Activated CD4-positive, alpha-beta T cell treated with anti-CD3 and anti-CD28 coated beads, Interleukin-2, amount 50 U/mL, for 1 hour (primary cell): ENCODE measurements around the gene SRGAP2B.
"Not testable (repeated sequence)": the region's sequence is repeated elsewhere in the genome, so short reads cannot be mapped to it uniquely, and the experiment has no call there.

Experiments
- DNase-seq: peaks from one replicate; pipeline ENCODE4 v3.0.0-alpha.2; 2020

Gene SRGAP2B

GRCh38 chr1:144940054-144940453, 155.1 kb downstream of the SRGAP2B start:
- DNase-seq = not testable (repeated sequence)

GRCh38 chr1:144938627-144939026, 156.5 kb downstream of the SRGAP2B start:
- DNase-seq = not testable (repeated sequence)

- not testable (repeated sequence) for DNase-seq
These were observed 158.9 kb downstream of the SRGAP2B start for GRCh38 chr1:144936186-144936732.

- DNase-seq = not testable (repeated sequence)
These were observed 159.8 kb downstream of the SRGAP2B start for GRCh38 chr1:144935310-144935709.

- DNase-seq = not testable (repeated sequence)
These were observed 162.1 kb downstream of the SRGAP2B start for GRCh38 chr1:144933014-144933413.

- not testable (repeated sequence) for DNase-seq
These were observed 163.0 kb downstream of the SRGAP2B start for GRCh38 chr1:144932153-144932552.

GRCh38 chr1:144931553-144931952, 163.6 kb downstream of the SRGAP2B start:
- not testable (repeated sequence) for DNase-seq

- DNase-seq = not testable (repeated sequence)
These were observed 164.9 kb downstream of the SRGAP2B start for GRCh38 chr1:144930085-144930777.

- DNase-seq = not testable (repeated sequence)
These were observed 167.8 kb downstream of the SRGAP2B start for GRCh38 chr1:144927292-144927691.

GRCh38 chr1:144923640-144924039, 171.5 kb downstream of the SRGAP2B start:
- DNase-seq = not testable (repeated sequence)

GRCh38 chr1:144922785-144923184, 172.3 kb downstream of the SRGAP2B start:
- not testable (repeated sequence) for DNase-seq

GRCh38 chr1:144919106-144919505, 176.0 kb downstream of the SRGAP2B start:
- not testable (repeated sequence) for DNase-seq

GRCh38 chr1:144918027-144918603, 177.0 kb downstream of the SRGAP2B start:
- DNase-seq = not testable (repeated sequence)

GRCh38 chr1:144917154-144918026, 177.7 kb downstream of the SRGAP2B start:
- not testable (repeated sequence) for DNase-seq

GRCh38 chr1:144913977-144914734, 181.0 kb downstream of the SRGAP2B start:
- DNase-seq = not testable (repeated sequence)

GRCh38 chr1:144913458-144913857, 181.7 kb downstream of the SRGAP2B start:
- DNase-seq = not testable (repeated sequence)

- not testable (repeated sequence) for DNase-seq
These were observed 184.4 kb downstream of the SRGAP2B start for GRCh38 chr1:144910729-144911128.

- DNase-seq = not testable (repeated sequence)
These were observed 194.3 kb downstream of the SRGAP2B start for GRCh38 chr1:144900841-144901240.

GRCh38 chr1:144894454-144895201, 200.5 kb downstream of the SRGAP2B start:
- DNase-seq = not testable (repeated sequence)

- DNase-seq = not testable (repeated sequence)
These were observed 201.3 kb downstream of the SRGAP2B start for GRCh38 chr1:144893710-144894438.

GRCh38 chr1:144893062-144893461, 202.1 kb downstream of the SRGAP2B start:
- DNase-seq = not testable (repeated sequence)
